Measurements from ENCODE around the gene BEST4. TPM values are rescaled to one million over a fixed set of nuclear protein-coding genes. Genes with fewer than 3 reads are reported as not detected.
"Not testable (repeated sequence)": the region's sequence is repeated elsewhere in the genome, so short reads cannot be mapped to it uniquely, and the experiment has no call there.

The BEST4 gene
- total RNA-seq, 1 donor from 2014 or later, result 0.19 TPM

DNA sequence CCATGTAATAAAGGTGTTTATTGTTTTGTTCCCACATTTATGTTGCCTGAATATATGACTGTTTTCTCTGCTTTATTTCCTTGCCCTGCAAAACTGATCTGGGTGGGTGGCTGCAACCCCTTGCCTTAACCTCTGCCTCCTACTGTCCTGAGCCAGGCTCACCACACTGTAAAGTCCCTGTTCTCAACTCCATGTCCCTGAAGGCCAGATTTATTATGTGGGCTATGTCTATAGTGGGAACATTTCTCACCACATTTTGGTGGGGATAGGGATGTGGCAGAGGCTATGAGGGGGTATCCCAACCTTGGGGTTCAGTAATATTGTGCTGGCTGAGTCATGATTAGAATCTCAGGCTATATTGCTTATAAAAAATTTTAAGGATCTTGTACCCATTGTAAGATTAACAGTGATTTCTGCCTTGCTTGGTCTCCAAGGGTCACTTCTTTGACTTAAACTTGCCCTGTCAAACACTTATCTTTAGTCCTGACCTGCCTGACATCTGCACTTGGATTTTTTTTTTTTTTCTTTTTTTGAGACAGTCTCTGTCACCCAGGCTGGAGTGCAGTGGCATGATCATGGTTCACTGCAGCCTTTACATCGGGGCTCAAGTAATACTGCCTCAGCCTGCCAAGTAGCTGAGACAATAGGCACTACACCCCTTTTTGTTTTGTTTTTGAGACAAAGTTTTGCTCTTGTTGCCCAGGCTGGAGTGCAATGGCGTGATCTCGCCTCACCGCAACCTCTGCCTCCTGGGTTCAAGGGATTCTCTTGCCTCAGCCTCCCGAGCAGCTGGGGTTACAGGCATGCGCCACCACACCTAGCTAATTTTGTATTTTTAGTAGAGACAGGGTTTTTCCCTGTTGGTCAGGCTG is 9.0 kb downstream of the BEST4 start:
- no peak for DNase-seq (ENCODE audit: low spot score)

DNA sequence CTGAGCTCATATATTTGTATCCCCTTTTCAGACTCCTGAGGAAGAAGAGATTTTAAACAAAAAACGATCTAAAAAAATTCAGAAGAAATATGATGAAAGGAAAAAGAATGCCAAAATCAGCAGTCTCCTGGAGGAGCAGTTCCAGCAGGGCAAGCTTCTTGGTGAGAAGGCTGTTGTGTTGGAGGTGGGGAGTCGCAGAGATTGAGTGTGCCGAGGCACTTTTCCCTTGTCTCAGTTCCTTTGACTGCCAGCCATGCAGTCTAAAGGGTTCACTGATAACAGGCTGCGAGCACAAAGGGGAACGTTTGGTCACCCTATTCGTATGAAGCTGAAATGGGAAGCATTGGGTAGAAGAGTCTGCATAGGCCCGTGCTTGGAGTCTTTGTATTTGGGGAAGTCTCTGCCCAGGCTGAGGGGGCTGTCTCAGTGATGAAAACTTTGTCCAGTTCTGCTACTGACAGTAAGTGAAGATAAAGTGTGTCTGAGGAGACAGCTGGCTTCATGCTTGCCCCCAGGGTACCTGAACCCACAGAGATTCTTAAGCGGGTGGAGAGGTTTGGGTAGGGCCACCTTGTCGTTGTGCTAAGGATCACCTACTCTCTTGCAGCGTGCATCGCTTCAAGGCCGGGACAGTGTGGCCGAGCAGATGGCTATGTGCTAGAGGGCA is 9.9 kb downstream of the BEST4 start:
- no peak for DNase-seq (ENCODE audit: low spot score)

DNA sequence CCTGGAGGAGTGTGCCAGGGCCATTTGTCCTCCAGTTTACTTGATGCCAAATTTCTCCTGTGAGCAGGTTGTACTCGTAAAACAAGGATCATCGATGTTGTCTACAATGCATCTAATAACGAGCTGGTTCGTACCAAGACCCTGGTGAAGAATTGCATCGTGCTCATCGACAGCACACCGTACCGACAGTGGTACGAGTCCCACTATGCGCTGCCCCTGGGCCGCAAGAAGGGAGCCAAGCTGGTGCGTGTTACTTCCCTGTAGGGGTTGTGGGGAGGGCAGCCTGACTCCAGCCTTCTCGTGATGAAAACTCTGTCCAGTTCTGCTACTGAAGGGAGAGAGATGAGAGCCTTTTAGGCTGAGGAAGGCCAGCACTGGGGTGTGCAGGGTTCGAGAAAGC is 10.4 kb downstream of the BEST4 start:
- DNase-seq (ENCODE audit: low spot score), result no peak

DNA sequence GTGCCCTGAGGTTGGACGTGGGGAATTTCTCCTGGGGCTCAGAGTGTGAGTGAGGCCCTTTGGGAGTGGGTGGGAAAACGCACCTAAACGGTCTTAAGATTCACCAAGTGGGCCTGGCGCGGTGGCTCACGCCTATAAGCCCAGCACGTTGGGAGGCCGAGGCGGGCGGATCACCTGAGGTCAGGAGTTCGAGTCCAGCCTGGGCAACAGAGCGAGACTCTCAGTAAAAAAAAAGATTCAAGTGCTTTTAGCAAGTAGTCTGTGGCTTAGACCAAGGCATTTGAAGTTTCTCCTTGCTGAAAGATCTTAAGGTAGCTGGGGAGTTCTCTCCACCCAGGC is 11.3 kb downstream of the BEST4 start:
- DNase-seq (ENCODE audit: low spot score), result no peak

DNA sequence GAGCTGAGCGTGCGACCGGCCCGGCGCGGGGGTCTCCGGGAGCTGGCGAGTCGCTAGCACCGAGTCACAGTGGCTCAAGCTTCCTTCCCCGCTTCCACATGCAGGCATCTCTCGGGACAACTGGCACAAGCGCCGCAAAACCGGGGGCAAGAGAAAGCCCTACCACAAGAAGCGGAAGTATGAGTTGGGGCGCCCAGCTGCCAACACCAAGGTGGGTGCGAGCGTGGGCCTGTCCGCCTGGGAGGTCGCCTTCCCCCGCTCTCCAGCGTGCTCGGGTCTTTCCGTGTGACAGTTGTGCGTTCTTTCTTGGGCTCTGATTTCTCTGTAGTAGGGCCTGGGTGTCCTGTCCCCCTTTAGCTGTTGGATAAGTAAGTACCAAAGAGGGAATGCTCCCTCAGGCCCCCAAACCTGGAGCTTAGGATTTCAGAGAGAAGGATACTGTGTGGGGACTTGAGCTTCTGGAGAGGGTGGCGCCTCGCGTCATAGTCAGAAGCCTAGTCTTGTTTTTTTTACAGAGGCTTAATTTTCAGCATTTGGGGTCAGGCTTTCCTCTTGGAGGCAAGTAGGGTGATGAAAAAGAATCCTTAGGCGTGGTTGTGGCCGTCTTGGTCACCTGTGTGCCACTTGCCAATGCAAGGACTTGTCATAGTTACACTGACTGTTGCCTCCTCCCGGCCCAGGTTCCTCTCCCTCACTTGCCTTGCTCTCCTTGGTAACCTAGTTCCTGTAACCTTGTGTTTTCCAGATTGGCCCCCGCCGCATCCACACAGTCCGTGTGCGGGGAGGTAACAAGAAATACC is 11.8 kb downstream of the BEST4 start:
- no peak for DNase-seq (ENCODE audit: low spot score)

DNA sequence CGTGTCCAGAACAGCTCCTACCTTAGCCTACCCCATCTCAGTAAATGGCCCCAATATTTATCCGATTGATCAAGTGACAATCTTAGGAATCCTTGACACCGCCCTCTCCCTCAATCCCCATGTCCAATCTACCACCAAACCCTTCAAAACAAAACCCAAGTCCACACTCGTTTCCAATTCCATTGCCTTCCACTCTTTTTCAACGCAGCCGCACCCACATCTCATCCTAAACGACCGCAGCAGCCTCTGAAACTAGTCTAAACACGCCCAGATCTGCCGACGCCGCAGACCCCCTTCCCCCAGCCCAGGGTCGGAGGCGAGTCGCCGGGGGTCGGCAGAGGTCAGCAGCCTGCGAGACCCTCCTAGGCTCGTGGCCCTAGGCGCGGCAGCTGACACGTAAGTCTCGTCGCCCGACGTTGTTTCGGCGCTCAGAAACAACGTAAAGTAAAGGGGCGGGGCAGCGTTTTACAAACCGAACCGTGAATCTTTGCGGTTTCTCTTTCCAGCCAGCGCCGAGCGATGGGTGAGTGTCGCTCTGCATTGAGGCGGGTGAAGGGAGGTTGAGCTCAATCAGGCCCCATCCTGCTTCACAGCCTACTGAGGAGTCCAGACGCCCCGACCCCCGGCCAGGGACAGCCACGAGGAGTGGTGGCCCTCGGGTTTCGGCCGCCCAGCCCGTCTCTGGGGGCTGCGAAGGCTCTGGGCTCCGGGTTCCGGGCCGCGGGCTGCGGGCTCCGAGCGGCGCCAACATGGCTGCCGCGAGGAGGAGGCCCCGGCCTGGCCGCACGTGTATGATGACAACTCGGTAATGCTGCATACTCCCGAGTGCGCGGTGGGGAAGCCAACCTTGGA is 12.7 kb downstream of the BEST4 start, which contains the start of gene RPS8:
TSS of gene RPS8 (plus strand) at position 463 of the 852 bp plus-strand sequence. CDS start at position 520, 57 bp downstream.
- peak; percentile 96 for DNase-seq (ENCODE audit: low spot score)

DNA sequence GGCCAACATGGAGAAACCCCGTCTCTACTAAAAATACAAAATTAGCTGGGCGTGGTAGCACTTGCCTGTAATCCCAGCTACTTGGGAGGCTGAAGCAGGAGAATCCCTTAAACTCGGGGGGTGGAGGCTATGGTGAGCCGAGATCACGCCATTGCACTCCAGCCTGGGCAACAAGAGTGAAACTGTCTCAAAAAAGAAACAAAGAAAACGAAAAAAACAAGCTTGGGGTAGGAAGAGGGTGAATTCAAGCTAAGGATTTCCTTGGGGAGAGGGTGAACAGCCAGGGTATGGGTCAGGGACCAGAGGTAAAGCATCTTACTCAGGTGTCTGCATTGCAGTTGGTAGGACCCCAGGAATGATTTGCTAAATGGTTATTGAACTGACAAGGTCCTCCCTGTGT is 21.5 kb downstream of the BEST4 start:
- DNase-seq (ENCODE audit: low spot score), result not testable (repeated sequence)

DNA sequence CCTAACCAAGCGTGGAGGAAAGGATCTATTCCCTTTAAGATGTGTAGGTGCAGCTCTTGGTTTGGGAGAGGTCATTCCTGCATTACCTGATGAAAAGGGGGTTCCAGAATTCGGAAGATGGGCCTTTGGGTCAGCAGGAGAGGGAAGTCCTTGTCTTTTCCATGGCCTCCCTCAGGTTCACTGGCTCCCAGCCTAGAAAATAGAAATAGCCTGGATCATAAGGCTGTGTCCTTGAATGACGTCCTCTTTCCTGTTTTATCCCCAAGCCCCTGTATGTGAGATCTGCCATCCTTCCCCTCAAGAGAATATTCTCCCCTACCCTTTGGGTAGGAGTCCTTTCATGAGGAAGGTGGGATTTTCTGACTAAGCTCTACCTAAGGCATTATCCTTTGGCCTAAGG is 27.1 kb downstream of the BEST4 start:
- no peak for DNase-seq (ENCODE audit: low spot score)

DNA sequence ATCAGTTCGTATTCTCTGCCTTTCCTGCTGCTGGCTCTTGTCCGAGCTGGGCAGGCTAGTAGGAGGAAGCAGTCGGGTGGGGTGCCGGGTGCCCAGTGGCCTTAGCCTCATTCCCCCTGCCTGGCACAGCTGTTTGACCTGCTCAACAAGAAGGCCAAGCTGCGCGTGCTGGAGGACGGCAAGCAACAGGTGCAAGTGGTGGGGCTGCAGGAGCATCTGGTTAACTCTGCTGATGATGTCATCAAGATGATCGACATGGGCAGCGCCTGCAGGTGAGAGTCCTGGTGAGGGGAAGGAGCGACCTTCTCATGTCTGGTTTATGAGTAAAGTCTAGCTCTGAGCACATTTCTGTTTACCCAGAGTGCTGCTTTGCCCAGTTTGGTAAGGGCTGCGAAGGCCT is 28.9 kb downstream of the BEST4 start:
- no peak for DNase-seq (ENCODE audit: low spot score)

DNA sequence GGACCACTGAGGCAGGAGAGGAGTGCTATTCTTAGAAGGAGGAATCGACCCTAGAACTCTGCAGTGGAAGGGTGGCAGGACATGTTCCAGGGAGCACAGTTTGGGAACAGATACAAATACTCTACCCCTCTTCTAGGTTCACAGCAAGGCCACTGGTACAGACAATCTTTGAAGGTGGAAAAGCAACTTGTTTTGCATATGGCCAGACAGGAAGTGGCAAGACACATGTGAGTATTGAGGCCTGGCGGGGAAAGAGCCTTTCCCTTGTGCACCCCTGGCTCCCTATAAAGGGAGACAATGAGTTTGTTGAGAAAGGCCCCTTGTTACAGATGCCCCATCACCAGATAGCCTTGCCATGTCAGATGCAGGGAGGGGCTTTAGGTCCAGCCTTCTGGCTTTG is 30.6 kb downstream of the BEST4 start:
- DNase-seq (ENCODE audit: low spot score), result no peak

DNA sequence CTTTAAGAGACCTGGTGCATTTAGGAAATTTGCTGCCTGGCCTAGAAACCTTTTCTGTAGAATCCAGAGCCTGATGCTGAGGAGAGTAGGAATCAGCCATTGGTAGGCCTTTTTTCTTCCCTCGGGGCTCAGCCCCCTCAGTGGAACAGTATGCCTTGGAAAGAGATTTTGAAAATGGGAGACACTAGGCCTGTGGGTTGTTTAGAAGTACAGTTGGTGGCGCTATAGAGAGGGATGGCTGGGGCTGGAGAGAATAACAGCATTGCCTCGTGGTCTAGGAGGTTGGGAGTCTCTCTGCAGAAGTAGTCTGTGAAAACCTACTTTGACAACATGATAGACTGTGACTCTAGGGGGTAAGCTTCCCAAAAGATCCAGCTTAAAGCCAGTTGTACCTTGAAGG is 40.1 kb downstream of the BEST4 start:
- no peak for DNase-seq (ENCODE audit: low spot score)

DNA sequence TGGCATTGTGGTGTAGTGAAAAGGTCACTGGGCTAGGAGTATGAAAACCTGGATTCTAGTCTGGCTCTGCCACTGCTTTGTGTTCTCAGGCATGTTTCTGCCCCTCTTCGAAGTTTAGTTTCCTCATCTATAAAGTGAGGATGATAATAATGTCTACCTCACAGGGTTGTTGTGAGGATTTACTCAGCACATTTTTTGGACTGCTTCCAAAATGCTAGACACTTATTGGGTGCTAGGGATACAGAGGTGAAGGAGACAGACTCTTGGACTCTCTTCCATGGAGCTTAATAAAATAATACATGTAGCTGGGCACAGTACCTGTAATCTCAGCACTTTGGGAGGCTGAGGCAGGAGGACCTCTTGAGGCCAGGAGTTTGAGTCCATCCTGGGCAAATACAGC is 44.8 kb downstream of the BEST4 start:
- no peak for DNase-seq (ENCODE audit: low spot score)

DNA sequence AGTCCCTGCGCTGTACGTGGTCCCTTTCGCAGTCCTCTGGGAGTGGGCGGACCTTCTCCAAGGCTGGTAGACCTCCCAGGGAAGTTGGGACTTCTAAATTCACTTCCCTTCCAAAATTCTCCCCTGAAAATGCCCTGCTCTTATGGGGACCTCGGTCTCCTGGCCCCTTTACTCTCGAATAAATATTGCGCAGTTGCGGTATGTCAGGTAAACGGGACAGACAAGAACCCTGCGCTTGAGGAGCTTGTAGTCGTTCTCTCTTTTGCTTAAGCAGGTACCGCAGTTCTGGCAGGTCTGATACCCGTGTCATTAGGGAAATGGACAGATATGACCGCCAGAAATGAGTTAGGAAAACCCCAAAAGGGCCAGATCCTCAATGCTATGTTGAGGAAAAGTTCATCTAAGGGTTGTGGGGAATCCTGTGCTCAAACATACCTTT is 47.8 kb downstream of the BEST4 start:
- DNase-seq (ENCODE audit: low spot score), result no peak

DNA sequence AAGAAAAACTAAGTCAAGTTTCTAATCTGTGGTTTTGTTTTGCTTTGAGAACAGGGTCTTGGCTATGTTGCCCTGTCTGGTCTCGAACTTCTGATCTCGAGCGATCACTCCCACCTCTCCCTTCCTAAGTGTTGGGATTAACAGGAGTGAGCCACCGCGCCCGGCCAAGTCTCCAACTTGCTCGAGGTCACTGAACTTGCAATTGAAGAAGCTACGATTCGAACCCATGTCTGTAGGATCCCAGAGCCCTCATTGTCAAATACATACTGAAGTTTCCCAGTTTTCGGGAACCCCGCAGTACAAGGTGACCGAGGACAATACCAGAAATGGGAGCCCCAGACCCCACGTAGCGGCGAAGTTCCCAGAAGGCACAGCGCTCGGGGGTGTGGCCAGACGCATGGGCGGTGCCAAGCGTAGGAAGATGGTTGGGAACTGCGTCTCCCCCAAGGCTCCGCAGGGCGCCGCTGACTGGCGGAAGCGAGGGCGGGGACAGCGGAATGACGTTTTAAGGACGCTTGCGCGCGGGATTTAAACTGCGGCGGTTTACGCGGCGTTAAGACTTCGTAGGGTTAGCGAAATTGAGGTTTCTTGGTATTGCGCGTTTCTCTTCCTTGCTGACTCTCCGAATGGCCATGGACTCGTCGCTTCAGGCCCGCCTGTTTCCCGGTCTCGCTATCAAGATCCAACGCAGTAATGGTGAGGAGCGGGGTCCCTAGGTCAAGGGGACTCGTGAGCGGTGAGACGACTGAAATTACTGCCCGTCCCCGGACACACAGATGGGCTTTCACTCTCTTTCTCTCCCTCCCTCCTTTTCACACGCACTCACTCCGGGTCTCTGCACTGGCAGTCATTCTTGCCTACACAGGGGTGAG is 48.4 kb downstream of the BEST4 start, which contains the start of gene KIF2C:
TSS of gene KIF2C (plus strand) at position 531 of the 872 bp plus-strand sequence. CDS start at position 627, 96 bp downstream.
- DNase-seq (ENCODE audit: low spot score), result peak; percentile 99

DNA sequence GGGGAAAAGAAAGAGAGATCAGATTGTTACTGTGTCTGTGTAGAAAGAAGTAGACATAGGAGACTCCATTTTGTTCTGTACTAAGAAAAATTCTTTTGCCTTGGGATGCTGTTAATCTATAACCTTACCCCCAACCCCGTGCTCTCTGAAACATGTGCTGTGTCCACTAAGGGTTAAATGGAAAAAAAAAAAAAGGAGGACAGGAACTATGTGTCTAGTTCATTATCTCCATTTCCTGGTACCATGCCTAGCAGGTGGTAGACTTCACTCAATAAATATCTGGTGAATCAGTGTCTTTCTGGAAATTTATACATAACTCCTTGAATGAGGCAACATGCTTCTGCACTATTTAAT is 49.0 kb downstream of the BEST4 start:
- not testable (repeated sequence) for DNase-seq (ENCODE audit: low spot score)

DNA sequence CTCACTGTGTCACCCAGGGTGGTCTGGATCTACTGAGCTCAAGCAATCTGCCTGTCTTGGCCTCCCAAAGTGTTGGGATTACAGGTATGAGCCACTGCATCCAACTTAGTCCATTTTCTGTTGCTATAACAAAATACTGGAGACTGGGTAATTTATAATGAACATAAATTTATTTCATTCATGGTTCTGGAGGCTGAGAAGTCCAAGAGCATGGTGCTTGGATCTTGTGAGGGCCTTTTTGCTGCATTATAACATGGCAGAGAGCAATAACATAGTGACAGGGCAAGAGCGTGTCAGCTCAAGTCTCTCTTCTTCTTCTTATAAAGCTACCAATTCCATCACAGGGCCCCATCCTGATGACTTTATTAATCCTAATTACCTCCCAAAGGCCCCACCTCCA is 52.0 kb downstream of the BEST4 start:
- DNase-seq (ENCODE audit: low spot score), result no peak

DNA sequence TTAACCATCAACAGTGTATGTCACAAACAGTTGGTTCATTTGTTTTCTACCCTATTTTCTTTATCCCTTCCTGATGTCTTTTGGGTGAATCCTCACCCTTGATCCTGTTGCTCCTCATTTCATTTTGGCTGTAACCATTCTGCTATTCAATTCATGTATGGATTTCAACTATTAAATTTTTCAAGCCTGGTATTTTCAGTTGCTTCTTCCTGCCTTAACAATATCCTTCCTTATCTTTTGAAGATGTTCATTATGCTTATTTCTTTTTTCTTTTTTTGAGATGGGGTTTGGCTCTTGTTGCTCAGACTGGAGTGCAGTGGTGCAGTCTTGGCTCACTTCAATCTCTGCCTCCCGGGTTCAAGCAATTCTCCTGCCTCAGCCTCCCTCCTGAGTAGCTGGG is 54.2 kb downstream of the BEST4 start:
- no peak for DNase-seq (ENCODE audit: low spot score)

Measured in mesenteric fat pad (tissue), 1 donor.